SU-DHL-6 (cell line): ENCODE results near the gene SLC17A5.

Experiments used
- EZH2phosphoT487 ChIP-seq: fragments of 200-600 bp; sonication (generic), shearing (Covaris generic); conservative IDR thresholded peaks from 2 replicates; pipeline ENCODE4 v1.6.1; 2018; ENCODE audit warnings: mild to moderate bottlenecking, antibody characterized with exemption, low read length, moderate library complexity, mixed read lengths
- TF ChIP-seq, protein P1 (sequence below): fragments of 200-600 bp; sonication (generic); IDR thresholded peaks from one replicate; pipeline ENCODE4 v1.5.1; 2017; ENCODE audit warnings: antibody characterized with exemption, mild to moderate bottlenecking, low read length, moderate library complexity; ENCODE audit not compliant: insufficient read depth, poor library complexity, severe bottlenecking

DNA sequence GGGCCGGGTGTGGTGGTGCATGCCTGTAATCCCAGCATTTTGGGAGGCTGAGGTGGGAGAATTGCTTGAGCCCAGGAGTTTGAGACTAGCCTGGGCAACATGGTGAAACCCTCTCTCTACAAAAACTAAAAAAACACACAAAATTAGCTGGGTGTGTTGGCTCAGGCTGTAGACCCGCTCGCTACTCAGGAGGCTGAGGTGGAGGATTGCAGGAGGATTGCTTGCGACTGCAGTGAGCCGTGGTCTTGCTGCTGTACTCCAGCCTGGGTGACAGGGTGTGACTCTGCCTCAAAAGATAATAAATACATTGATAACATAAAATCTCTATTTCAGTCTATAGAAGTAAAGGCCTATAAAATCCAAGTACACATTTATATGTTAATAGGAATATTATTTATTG, 49.3 kb downstream of the SLC17A5 start:
- TF ChIP-seq, protein P1, sequence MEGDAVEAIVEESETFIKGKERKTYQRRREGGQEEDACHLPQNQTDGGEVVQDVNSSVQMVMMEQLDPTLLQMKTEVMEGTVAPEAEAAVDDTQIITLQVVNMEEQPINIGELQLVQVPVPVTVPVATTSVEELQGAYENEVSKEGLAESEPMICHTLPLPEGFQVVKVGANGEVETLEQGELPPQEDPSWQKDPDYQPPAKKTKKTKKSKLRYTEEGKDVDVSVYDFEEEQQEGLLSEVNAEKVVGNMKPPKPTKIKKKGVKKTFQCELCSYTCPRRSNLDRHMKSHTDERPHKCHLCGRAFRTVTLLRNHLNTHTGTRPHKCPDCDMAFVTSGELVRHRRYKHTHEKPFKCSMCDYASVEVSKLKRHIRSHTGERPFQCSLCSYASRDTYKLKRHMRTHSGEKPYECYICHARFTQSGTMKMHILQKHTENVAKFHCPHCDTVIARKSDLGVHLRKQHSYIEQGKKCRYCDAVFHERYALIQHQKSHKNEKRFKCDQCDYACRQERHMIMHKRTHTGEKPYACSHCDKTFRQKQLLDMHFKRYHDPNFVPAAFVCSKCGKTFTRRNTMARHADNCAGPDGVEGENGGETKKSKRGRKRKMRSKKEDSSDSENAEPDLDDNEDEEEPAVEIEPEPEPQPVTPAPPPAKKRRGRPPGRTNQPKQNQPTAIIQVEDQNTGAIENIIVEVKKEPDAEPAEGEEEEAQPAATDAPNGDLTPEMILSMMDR: no peak
- TF ChIP-seq EZH2phosphoT487: no peak
